Activated CD4-positive, CD25-positive, alpha-beta regulatory T cell treated with anti-CD3 and anti-CD28 coated beads, Interleukin-2, amount 50 U/mL, for 72 hours (primary cell): Measurements from ENCODE around the gene NCOA7.
"Not testable (repeated sequence)": the region's sequence is repeated elsewhere in the genome, so short reads cannot be mapped to it uniquely, and the experiment has no call there.

Experiments
- DNase-seq: peaks from one replicate; pipeline ENCODE4 v3.0.0; 2021

The NCOA7 gene

GRCh38 chr6:125759184-125759902 is 31.4 kb upstream of the NCOA7 start:
- no peak for DNase-seq

GRCh38 chr6:125759959-125760457 is 30.8 kb upstream of the NCOA7 start:
- no peak for DNase-seq

GRCh38 chr6:125764121-125764671 is 26.6 kb upstream of the NCOA7 start:
- no peak for DNase-seq

- DNase-seq: no peak
These were observed 24.8 kb upstream of the NCOA7 start for GRCh38 chr6:125765944-125766343.

- no peak for DNase-seq
These were observed 24.1 kb upstream of the NCOA7 start for GRCh38 chr6:125766641-125767040.

- no peak for DNase-seq
These were observed 21.5 kb upstream of the NCOA7 start for GRCh38 chr6:125769147-125769783.

- DNase-seq: no peak
These were observed 17.1 kb upstream of the NCOA7 start for GRCh38 chr6:125773387-125774341.

GRCh38 chr6:125776107-125776826 is 14.5 kb upstream of the NCOA7 start:
- DNase-seq: not testable (repeated sequence)

GRCh38 chr6:125779924-125780539 is 10.7 kb upstream of the NCOA7 start:
- peak; percentile 85 for DNase-seq

GRCh38 chr6:125780540-125781313 is 10.0 kb upstream of the NCOA7 start:
- peak; percentile 61 for DNase-seq

- no peak for DNase-seq
These were observed 9.4 kb upstream of the NCOA7 start for GRCh38 chr6:125781314-125781868.

GRCh38 chr6:125784365-125784764 is 6.4 kb upstream of the NCOA7 start:
- DNase-seq: no peak

- no peak for DNase-seq
These were observed 3.0 kb upstream of the NCOA7 start for GRCh38 chr6:125787791-125788190.

- DNase-seq: no peak
These were observed 1.6 kb upstream of the NCOA7 start for GRCh38 chr6:125789167-125789566.

GRCh38 chr6:125789576-125790357 is 993 bp upstream of the NCOA7 start:
- DNase-seq: peak; percentile 46

- no peak for DNase-seq
These were observed 525 bp downstream of the NCOA7 start for GRCh38 chr6:125791151-125791819.

- DNase-seq: no peak
These were observed 1.0 kb downstream of the NCOA7 start for GRCh38 chr6:125791820-125792165.

GRCh38 chr6:125792172-125792571 is 1.4 kb downstream of the NCOA7 start:
- DNase-seq: no peak

GRCh38 chr6:125792680-125793079 is 1.9 kb downstream of the NCOA7 start:
- DNase-seq: no peak
